ENCODE measurements around the gene MIER3. TPM values are rescaled to one million over a fixed set of nuclear protein-coding genes. Genes with fewer than 3 reads are reported as not detected.

MIER3 gene
- polyA plus RNA-seq, 1 of the 3 experiments (the other 2 are of a cell fraction), result 3.8 TPM

DNA sequence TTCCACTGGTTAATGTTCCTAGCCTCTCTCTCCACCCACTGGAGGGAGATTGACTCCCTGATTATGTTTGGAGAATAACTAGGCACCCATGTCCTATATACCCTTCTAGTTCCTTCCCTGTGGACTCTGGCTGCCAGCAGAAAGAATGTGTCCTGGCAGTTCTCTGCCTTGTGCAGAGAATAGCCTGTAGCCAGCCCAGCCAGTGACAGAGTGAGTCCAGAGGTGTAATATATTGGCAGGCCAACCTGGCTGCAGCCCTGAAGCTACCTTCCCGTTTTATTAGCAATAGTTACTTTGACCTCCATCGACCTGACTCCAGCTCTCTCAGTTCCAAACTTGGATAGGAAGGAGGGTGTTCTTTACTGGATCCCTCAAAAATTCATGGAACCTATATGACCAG is 34.4 kb downstream of the MIER3 start:
- no peak overlapping the region for H3K27ac ChIP-seq (ENCODE audit: low read depth in 2 of 2, low read length in 1 of 2)
- CTCF ChIA-PET, result interaction anchor here (1.3 to 1.8 kb wide), 3 partner anchors 100 to 647 kb away, joined by 3 to 7 read pairs (median 3); no protein-coding TSS in a partner anchor
- DNase-seq, result no peak
- no peaks in the 10 kb centered on the region for H3K9me3 ChIP-seq
- TF ChIP-seq RFX5 (IDR thresholded peaks at IDR 0.05; ENCODE audit: low read length), result no peak
- no peak for TF ChIP-seq EZH2phosphoT487 (IDR thresholded peaks at IDR 0.05; ENCODE audit: borderline replicate concordance, low read depth)
- TF ChIP-seq, protein P1, sequence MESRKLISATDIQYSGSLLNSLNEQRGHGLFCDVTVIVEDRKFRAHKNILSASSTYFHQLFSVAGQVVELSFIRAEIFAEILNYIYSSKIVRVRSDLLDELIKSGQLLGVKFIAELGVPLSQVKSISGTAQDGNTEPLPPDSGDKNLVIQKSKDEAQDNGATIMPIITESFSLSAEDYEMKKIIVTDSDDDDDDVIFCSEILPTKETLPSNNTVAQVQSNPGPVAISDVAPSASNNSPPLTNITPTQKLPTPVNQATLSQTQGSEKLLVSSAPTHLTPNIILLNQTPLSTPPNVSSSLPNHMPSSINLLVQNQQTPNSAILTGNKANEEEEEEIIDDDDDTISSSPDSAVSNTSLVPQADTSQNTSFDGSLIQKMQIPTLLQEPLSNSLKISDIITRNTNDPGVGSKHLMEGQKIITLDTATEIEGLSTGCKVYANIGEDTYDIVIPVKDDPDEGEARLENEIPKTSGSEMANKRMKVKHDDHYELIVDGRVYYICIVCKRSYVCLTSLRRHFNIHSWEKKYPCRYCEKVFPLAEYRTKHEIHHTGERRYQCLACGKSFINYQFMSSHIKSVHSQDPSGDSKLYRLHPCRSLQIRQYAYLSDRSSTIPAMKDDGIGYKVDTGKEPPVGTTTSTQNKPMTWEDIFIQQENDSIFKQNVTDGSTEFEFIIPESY (IDR thresholded peaks at IDR 0.05; ENCODE audit: borderline replicate concordance, low read depth), result no peak
- no peak for TF ChIP-seq POLR2AphosphoS5 (IDR thresholded peaks at IDR 0.05; ENCODE audit: low read depth, low read length)
- no peak for TF ChIP-seq GATA2 (CRISPR knock-in tag; IDR thresholded peaks at IDR 0.05)
- no peaks in the 10 kb centered on the region for H4K20me1 ChIP-seq (ENCODE audit: insufficient read depth)
- H2AFZ ChIP-seq (ENCODE audit: low read depth), result no peak overlapping the region
- no peaks in the 10 kb centered on the region for H3K9me2 ChIP-seq
- no peaks in the 10 kb centered on the region; the same call in 1 of the 2 replicates for H3K79me2 ChIP-seq (ENCODE audit: insufficient read depth)
- H3K27me3 ChIP-seq (ENCODE audit: insufficient read depth), result no peaks in the 10 kb centered on the region
- WGBS (ENCODE audit: low lambda C conversion rate), result 60% methylated on average over 2 of the region's 2 CpGs
- POLR2A ChIA-PET, result no interaction called here
- H3K4me1 ChIP-seq (ENCODE audit: control insufficient read depth in 1 of 2, insufficient read depth in 2 of 2, low read depth in 1 of 2, low read length in 1 of 2), result peaks cover 0 to 8% of the 10 kb centered on the region in 2 experiments; a peak in 2 of 4 replicates
- no peak overlapping the region for H3K9ac ChIP-seq
- H3F3A ChIP-seq (replicated peaks; ENCODE audit: insufficient read depth), result peaks cover 24% of the 10 kb centered on the region
- peaks cover 53 to 54% of the 10 kb centered on the region in 2 experiments for H3K36me3 ChIP-seq (replicated peaks in 1 of 2; ENCODE audit: control insufficient read depth in 1 of 2, insufficient read depth in 2 of 2, low read length in 1 of 2)
- no peak overlapping the region for H3K4me3 ChIP-seq (ENCODE audit: low read depth in 2 of 2, low read length in 1 of 2)
- no peak overlapping the region for H3K4me2 ChIP-seq

DNA sequence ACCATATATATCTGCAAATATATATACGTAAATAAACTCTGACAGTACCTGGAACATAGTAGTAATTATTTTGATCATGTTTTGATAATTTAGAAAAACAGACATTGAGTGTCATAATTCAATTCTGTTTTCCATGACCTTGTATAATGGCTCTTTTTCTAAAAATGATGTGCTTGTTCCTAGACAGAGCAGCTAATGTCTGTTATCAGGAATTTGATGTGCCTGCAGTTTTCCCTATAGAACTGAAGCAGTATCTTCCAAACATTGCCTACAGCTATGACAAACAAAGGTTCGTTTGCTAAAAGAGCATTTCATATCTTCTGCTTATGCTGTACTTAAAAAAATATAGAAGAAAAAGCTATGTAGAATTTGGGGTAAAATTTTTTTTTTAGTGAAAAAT is 37.2 kb downstream of the MIER3 start:
- H3K4me1 ChIP-seq (ENCODE audit: control insufficient read depth in 1 of 2, insufficient read depth in 2 of 2, low read depth in 1 of 2, low read length in 1 of 2), result peaks cover 0 to 12% of the 10 kb centered on the region in 2 experiments; a peak in 2 of 4 replicates
- WGBS (ENCODE audit: low lambda C conversion rate), result 70% methylated on average over 2 of the region's 2 CpGs
- H3K4me3 ChIP-seq (ENCODE audit: low read depth in 2 of 2, low read length in 1 of 2), result no peak overlapping the region
- H3K4me2 ChIP-seq, result no peak overlapping the region
- peaks cover 24 to 28% of the 10 kb centered on the region in 2 experiments for H3K36me3 ChIP-seq (replicated peaks in 1 of 2; ENCODE audit: control insufficient read depth in 1 of 2, insufficient read depth in 2 of 2, low read length in 1 of 2)
- H3K9me3 ChIP-seq, result no peaks in the 10 kb centered on the region
- no peak overlapping the region for H3K9ac ChIP-seq
- POLR2A ChIA-PET, result interaction anchor here (0.8 to 1.1 kb wide), 3 partner anchors 24 to 36 kb away, joined by 3 to 4 read pairs (median 3); no protein-coding TSS in a partner anchor
- no peaks in the 10 kb centered on the region for H3K9me2 ChIP-seq
- H3K27me3 ChIP-seq (ENCODE audit: insufficient read depth), result no peaks in the 10 kb centered on the region
- H3K79me2 ChIP-seq (ENCODE audit: insufficient read depth), result peaks cover 15% of the 10 kb centered on the region; the same call in 1 of the 2 replicates
- no peaks in the 10 kb centered on the region for H4K20me1 ChIP-seq (ENCODE audit: insufficient read depth)
- H3F3A ChIP-seq (replicated peaks; ENCODE audit: insufficient read depth), result peaks cover 18% of the 10 kb centered on the region
- peak; percentile 42 for DNase-seq
- CTCF ChIA-PET, result no interaction called here
- peak overlapping the region in 1 of 2 experiments; percentile 79; a peak in 2 of 4 replicates for H3K27ac ChIP-seq (ENCODE audit: low read depth in 2 of 2, low read length in 1 of 2)
- TF ChIP-seq RCOR1 (IDR thresholded peaks at IDR 0.05; ENCODE audit: low read length) (peak; percentile 80), RXRA (IDR thresholded peaks at IDR 0.05; ENCODE audit: borderline replicate concordance, low read depth) (no peak), RAD21 (IDR thresholded peaks at IDR 0.05; ENCODE audit: low read length) (peak; percentile 20; the same call in 1 of the 2 replicates), FOXJ3 (CRISPR knock-in tag; IDR thresholded peaks at IDR 0.05) (no peak), FOXM1 (IDR thresholded peaks at IDR 0.05; ENCODE audit: low read depth) (no peak), GATA2 (CRISPR knock-in tag; IDR thresholded peaks at IDR 0.05) (peak; percentile 87), EP300 (IDR thresholded peaks at IDR 0.05; ENCODE audit: borderline replicate concordance in 1 of 2, low read depth in 1 of 2, low read length in 1 of 2) (peak in 1 of 2 experiments; percentile 78; a peak in 2 of 4 replicates), MXI1 (IDR thresholded peaks at IDR 0.05; ENCODE audit: low read depth, low read length) (peak; percentile 47; the same call in 1 of the 2 replicates), GABPA (IDR thresholded peaks at IDR 0.05; ENCODE audit: low read depth) (no peak), TCF12 (IDR thresholded peaks at IDR 0.05) (no peak)
- TF ChIP-seq, protein P1 (IDR thresholded peaks at IDR 0.05; ENCODE audit: borderline replicate concordance, low read depth), result no peak
- no peak overlapping the region for H2AFZ ChIP-seq (ENCODE audit: low read depth)
